Measurements from ENCODE around the gene FERMT1.

The FERMT1 gene

GRCh38 chr20:6142348-6142993 is 19.6 kb upstream of the FERMT1 start:
- peaks cover 0 to 9% (median 3%) of the 10 kb centered on the region in 5 donors for H3K27me3 ChIP-seq (ENCODE audit: control insufficient read depth in 5 of 5, insufficient read depth in 4 of 5, low read length in 5 of 5)
- no peaks in the 10 kb centered on the region for H3K36me3 ChIP-seq (ENCODE audit: control insufficient read depth in 5 of 5, insufficient read depth in 5 of 5, low read length in 5 of 5)
- no peak overlapping the region for H3K9ac ChIP-seq (ENCODE audit: low read length in 5 of 5)
- H3K4me1 ChIP-seq (ENCODE audit: control insufficient read depth in 5 of 5, insufficient read depth in 5 of 5, low read length in 5 of 5) = no peaks in the 10 kb centered on the region
- peaks cover 0 to 10% (median 6%) of the 10 kb centered on the region in 5 donors for H3K9me3 ChIP-seq (ENCODE audit: control insufficient read depth in 5 of 5, low read length in 5 of 5)
- no peak overlapping the region for H3K27ac ChIP-seq (ENCODE audit: low read depth, low read length)
- H3K4me3 ChIP-seq (ENCODE audit: low read depth in 1 of 5, low read length in 5 of 5) = no peak overlapping the region

- H3K9ac ChIP-seq (ENCODE audit: low read length in 5 of 5) = no peak overlapping the region
- no peaks in the 10 kb centered on the region for H3K4me1 ChIP-seq (ENCODE audit: control insufficient read depth in 5 of 5, insufficient read depth in 5 of 5, low read length in 5 of 5)
- H3K9me3 ChIP-seq (ENCODE audit: control insufficient read depth in 5 of 5, low read length in 5 of 5) = peaks cover 0 to 6% (median 2%) of the 10 kb centered on the region in 5 donors
- H3K27ac ChIP-seq (ENCODE audit: low read depth, low read length) = no peak overlapping the region
- no peak overlapping the region for H3K4me3 ChIP-seq (ENCODE audit: low read depth in 1 of 5, low read length in 5 of 5)
- H3K36me3 ChIP-seq (ENCODE audit: control insufficient read depth in 5 of 5, insufficient read depth in 5 of 5, low read length in 5 of 5) = no peaks in the 10 kb centered on the region
- peaks cover 0 to 9% (median 5%) of the 10 kb centered on the region in 5 donors for H3K27me3 ChIP-seq (ENCODE audit: control insufficient read depth in 5 of 5, insufficient read depth in 4 of 5, low read length in 5 of 5)
Observed at GRCh38 chr20:6140947-6141346, 18.1 kb upstream of the FERMT1 start.

GRCh38 chr20:6135347-6135746 is 12.5 kb upstream of the FERMT1 start:
- H3K27me3 ChIP-seq (ENCODE audit: control insufficient read depth in 5 of 5, insufficient read depth in 4 of 5, low read length in 5 of 5) = peaks cover 0 to 10% (median 7%) of the 10 kb centered on the region in 5 donors
- H3K36me3 ChIP-seq (ENCODE audit: control insufficient read depth in 5 of 5, insufficient read depth in 5 of 5, low read length in 5 of 5) = no peaks in the 10 kb centered on the region
- H3K4me3 ChIP-seq (ENCODE audit: low read depth in 1 of 5, low read length in 5 of 5) = no peak overlapping the region
- no peak overlapping the region for H3K9ac ChIP-seq (ENCODE audit: low read length in 5 of 5)
- H3K9me3 ChIP-seq (ENCODE audit: control insufficient read depth in 5 of 5, low read length in 5 of 5) = no peaks in the 10 kb centered on the region
- no peak overlapping the region for H3K27ac ChIP-seq (ENCODE audit: low read depth, low read length)
- H3K4me1 ChIP-seq (ENCODE audit: control insufficient read depth in 5 of 5, insufficient read depth in 5 of 5, low read length in 5 of 5) = peaks cover 0 to 10% (median 0%) of the 10 kb centered on the region in 5 donors

GRCh38 chr20:6134592-6134991 is 11.8 kb upstream of the FERMT1 start:
- peaks cover 0 to 10% (median 0%) of the 10 kb centered on the region in 5 donors for H3K4me1 ChIP-seq (ENCODE audit: control insufficient read depth in 5 of 5, insufficient read depth in 5 of 5, low read length in 5 of 5)
- H3K36me3 ChIP-seq (ENCODE audit: control insufficient read depth in 5 of 5, insufficient read depth in 5 of 5, low read length in 5 of 5) = no peaks in the 10 kb centered on the region
- peaks cover 0 to 10% (median 7%) of the 10 kb centered on the region in 5 donors for H3K27me3 ChIP-seq (ENCODE audit: control insufficient read depth in 5 of 5, insufficient read depth in 4 of 5, low read length in 5 of 5)
- no peaks in the 10 kb centered on the region for H3K9me3 ChIP-seq (ENCODE audit: control insufficient read depth in 5 of 5, low read length in 5 of 5)
- no peak overlapping the region for H3K27ac ChIP-seq (ENCODE audit: low read depth, low read length)
- no peak overlapping the region for H3K9ac ChIP-seq (ENCODE audit: low read length in 5 of 5)
- H3K4me3 ChIP-seq (ENCODE audit: low read depth in 1 of 5, low read length in 5 of 5) = no peak overlapping the region

- no peaks in the 10 kb centered on the region for H3K9me3 ChIP-seq (ENCODE audit: control insufficient read depth in 5 of 5, low read length in 5 of 5)
- no peak overlapping the region for H3K9ac ChIP-seq (ENCODE audit: low read length in 5 of 5)
- no peak overlapping the region for H3K27ac ChIP-seq (ENCODE audit: low read depth, low read length)
- H3K27me3 ChIP-seq (ENCODE audit: control insufficient read depth in 5 of 5, insufficient read depth in 4 of 5, low read length in 5 of 5) = peaks cover 0 to 6% (median under 1%) of the 10 kb centered on the region in 5 donors
- H3K4me1 ChIP-seq (ENCODE audit: control insufficient read depth in 5 of 5, insufficient read depth in 5 of 5, low read length in 5 of 5) = peaks cover 0 to 5% (median 0%) of the 10 kb centered on the region in 5 donors
- H3K36me3 ChIP-seq (ENCODE audit: control insufficient read depth in 5 of 5, insufficient read depth in 5 of 5, low read length in 5 of 5) = no peaks in the 10 kb centered on the region
- H3K4me3 ChIP-seq (ENCODE audit: low read depth in 1 of 5, low read length in 5 of 5) = no peak overlapping the region
Observed at GRCh38 chr20:6130045-6130444, 7.2 kb upstream of the FERMT1 start.

- Histone ChIP-seq H3K27ac (ENCODE audit: low read depth, low read length) (no peak overlapping the region), H3K9me3 (ENCODE audit: control insufficient read depth in 5 of 5, low read length in 5 of 5) (no peaks in the 10 kb centered on the region), H3K4me1 (ENCODE audit: control insufficient read depth in 5 of 5, insufficient read depth in 5 of 5, low read length in 5 of 5) (peaks cover 0 to 9% (median 7%) of the 10 kb centered on the region in 5 donors), H3K4me3 (ENCODE audit: low read depth in 1 of 5, low read length in 5 of 5) (no peak overlapping the region), H3K27me3 (ENCODE audit: control insufficient read depth in 5 of 5, insufficient read depth in 4 of 5, low read length in 5 of 5) (peaks cover 0 to 7% (median 5%) of the 10 kb centered on the region in 5 donors), H3K9ac (ENCODE audit: low read length in 5 of 5) (no peak overlapping the region), H3K36me3 (ENCODE audit: control insufficient read depth in 5 of 5, insufficient read depth in 5 of 5, low read length in 5 of 5) (no peaks in the 10 kb centered on the region)
Observed at GRCh38 chr20:6127825-6128224, 5.0 kb upstream of the FERMT1 start.

GRCh38 chr20:6126846-6127245 is 4.0 kb upstream of the FERMT1 start:
- Histone ChIP-seq H3K27ac (ENCODE audit: low read depth, low read length) (no peak overlapping the region), H3K4me3 (ENCODE audit: low read depth in 1 of 5, low read length in 5 of 5) (no peak overlapping the region), H3K36me3 (ENCODE audit: control insufficient read depth in 5 of 5, insufficient read depth in 5 of 5, low read length in 5 of 5) (no peaks in the 10 kb centered on the region), H3K9ac (ENCODE audit: low read length in 5 of 5) (no peak overlapping the region), H3K4me1 (ENCODE audit: control insufficient read depth in 5 of 5, insufficient read depth in 5 of 5, low read length in 5 of 5) (peaks cover 0 to 18% (median 16%) of the 10 kb centered on the region in 5 donors), H3K27me3 (ENCODE audit: control insufficient read depth in 5 of 5, insufficient read depth in 4 of 5, low read length in 5 of 5) (peaks cover 3 to 15% (median 12%) of the 10 kb centered on the region in 5 donors), H3K9me3 (ENCODE audit: control insufficient read depth in 5 of 5, low read length in 5 of 5) (no peaks in the 10 kb centered on the region)

GRCh38 chr20:6123649-6124014 is 802 bp upstream of the FERMT1 start:
- H3K27me3 ChIP-seq (ENCODE audit: control insufficient read depth in 5 of 5, insufficient read depth in 4 of 5, low read length in 5 of 5) = peaks cover 3 to 16% (median 12%) of the 10 kb centered on the region in 5 donors
- H3K4me3 ChIP-seq (ENCODE audit: low read depth in 1 of 5, low read length in 5 of 5) = peak overlapping the region in 2 of 5 donors; percentile 57 to 63
- H3K36me3 ChIP-seq (ENCODE audit: control insufficient read depth in 5 of 5, insufficient read depth in 5 of 5, low read length in 5 of 5) = no peaks in the 10 kb centered on the region
- no peak overlapping the region for H3K27ac ChIP-seq (ENCODE audit: low read depth, low read length)
- peaks cover 0 to 18% (median 16%) of the 10 kb centered on the region in 5 donors for H3K4me1 ChIP-seq (ENCODE audit: control insufficient read depth in 5 of 5, insufficient read depth in 5 of 5, low read length in 5 of 5)
- H3K9me3 ChIP-seq (ENCODE audit: control insufficient read depth in 5 of 5, low read length in 5 of 5) = no peaks in the 10 kb centered on the region
- H3K9ac ChIP-seq (ENCODE audit: low read length in 5 of 5) = no peak overlapping the region

GRCh38 chr20:6122111-6122872 is 538 bp downstream of the FERMT1 start:
- peak overlapping the region; percentile 45 to 64 (median 57) for H3K4me3 ChIP-seq (ENCODE audit: low read depth in 1 of 5, low read length in 5 of 5)
- peaks cover 3 to 16% (median 12%) of the 10 kb centered on the region in 5 donors for H3K27me3 ChIP-seq (ENCODE audit: control insufficient read depth in 5 of 5, insufficient read depth in 4 of 5, low read length in 5 of 5)
- H3K36me3 ChIP-seq (ENCODE audit: control insufficient read depth in 5 of 5, insufficient read depth in 5 of 5, low read length in 5 of 5) = no peaks in the 10 kb centered on the region
- no peaks in the 10 kb centered on the region for H3K9me3 ChIP-seq (ENCODE audit: control insufficient read depth in 5 of 5, low read length in 5 of 5)
- no peak overlapping the region for H3K27ac ChIP-seq (ENCODE audit: low read depth, low read length)
- H3K4me1 ChIP-seq (ENCODE audit: control insufficient read depth in 5 of 5, insufficient read depth in 5 of 5, low read length in 5 of 5) = peaks cover 0 to 18% (median 16%) of the 10 kb centered on the region in 5 donors
- H3K9ac ChIP-seq (ENCODE audit: low read length in 5 of 5) = peak overlapping the region in 1 of 5 donors; percentile 22

GRCh38 chr20:6121504-6121903 is 1.3 kb downstream of the FERMT1 start:
- Histone ChIP-seq H3K27ac (ENCODE audit: low read depth, low read length) (no peak overlapping the region), H3K9me3 (ENCODE audit: control insufficient read depth in 5 of 5, low read length in 5 of 5) (no peaks in the 10 kb centered on the region), H3K4me1 (ENCODE audit: control insufficient read depth in 5 of 5, insufficient read depth in 5 of 5, low read length in 5 of 5) (peaks cover 0 to 18% (median 16%) of the 10 kb centered on the region in 5 donors), H3K9ac (ENCODE audit: low read length in 5 of 5) (no peak overlapping the region), H3K4me3 (ENCODE audit: low read depth in 1 of 5, low read length in 5 of 5) (no peak overlapping the region), H3K36me3 (ENCODE audit: control insufficient read depth in 5 of 5, insufficient read depth in 5 of 5, low read length in 5 of 5) (no peaks in the 10 kb centered on the region), H3K27me3 (ENCODE audit: control insufficient read depth in 5 of 5, insufficient read depth in 4 of 5, low read length in 5 of 5) (peaks cover 3 to 16% (median 12%) of the 10 kb centered on the region in 5 donors)
